ENCODE results near the gene NCR3LG1.

Gene NCR3LG1

GRCh38 chr11:17375547-17375946 lies 23.9 kb downstream of the NCR3LG1 start:
- DNase-seq: no peak

DNA sequence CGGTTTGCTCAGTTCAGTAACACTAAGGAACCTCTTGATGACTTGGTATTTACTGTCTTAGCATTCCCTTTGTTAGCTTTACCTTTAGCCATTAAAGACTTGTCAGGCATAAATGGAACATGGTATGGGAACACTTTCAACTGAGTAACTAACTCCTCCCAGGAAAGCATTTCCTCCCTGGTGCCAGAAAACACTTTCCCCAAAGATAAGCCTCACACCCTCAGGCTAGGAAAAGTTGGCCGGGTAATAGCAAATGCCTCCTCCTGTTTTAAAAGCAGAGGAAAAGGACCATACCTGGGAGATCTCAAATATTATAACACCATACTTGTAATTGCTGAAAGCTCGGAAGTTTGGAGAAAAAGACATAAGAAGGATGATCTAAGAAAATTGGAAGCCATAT lies 24.9 kb downstream of the NCR3LG1 start:
- DNase-seq: no peak

DNA sequence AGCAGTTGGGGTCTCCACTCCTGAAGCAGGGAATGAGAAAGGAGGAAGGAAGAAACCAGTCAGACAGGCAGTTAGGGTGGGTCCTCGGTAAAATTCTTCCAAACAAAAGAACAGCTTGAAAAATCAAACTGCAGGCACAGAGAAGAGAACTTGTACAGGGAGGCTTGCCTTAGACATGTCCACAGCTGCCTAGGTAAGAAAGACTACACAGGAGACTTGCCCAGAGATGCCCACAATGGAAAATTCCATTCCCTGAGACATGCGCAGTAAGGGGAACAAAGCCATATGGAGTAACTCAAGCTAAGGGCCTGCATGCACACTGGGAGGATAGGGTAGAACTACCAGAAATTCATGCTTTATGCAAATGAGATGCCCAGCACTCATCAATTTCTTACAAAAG lies 27.1 kb downstream of the NCR3LG1 start:
- no peak for DNase-seq

- no peak for DNase-seq
Measured at GRCh38 chr11:17379383-17380180, 28.0 kb downstream of the NCR3LG1 start.

- DNase-seq: no peak
Measured at GRCh38 chr11:17381156-17381555, 29.6 kb downstream of the NCR3LG1 start.

- DNase-seq: no peak
Measured at GRCh38 chr11:17382046-17382728, 30.6 kb downstream of the NCR3LG1 start.

GRCh38 chr11:17383461-17383860 lies 31.9 kb downstream of the NCR3LG1 start:
- DNase-seq: no peak

DNA sequence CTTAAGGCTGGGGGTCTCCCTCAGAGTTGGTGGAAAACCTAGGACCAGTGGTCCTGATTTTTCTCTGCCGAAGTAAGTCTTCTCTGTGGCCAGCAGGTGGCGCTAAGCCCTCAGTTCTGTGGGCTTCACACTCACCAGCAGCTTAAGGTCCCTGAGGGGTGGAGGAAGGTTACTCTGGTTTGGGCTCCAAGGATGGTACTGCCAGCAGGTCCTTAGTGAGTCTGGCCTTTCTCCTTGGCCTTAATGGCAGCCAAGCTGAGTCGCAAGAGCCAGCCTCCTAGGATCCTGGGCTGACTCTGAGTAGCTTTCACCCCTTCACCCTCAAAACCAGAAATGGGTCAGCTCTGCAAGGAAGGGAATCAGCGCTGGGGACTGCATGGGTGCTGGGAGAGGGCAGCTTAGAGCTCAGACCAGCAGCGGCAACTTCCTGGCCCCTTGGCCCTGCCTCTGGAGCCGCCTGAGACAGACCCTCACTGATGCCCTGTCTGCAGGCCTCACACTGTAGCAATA lies 32.5 kb downstream of the NCR3LG1 start:
- DNase-seq: peak; percentile 44 to 62

DNA sequence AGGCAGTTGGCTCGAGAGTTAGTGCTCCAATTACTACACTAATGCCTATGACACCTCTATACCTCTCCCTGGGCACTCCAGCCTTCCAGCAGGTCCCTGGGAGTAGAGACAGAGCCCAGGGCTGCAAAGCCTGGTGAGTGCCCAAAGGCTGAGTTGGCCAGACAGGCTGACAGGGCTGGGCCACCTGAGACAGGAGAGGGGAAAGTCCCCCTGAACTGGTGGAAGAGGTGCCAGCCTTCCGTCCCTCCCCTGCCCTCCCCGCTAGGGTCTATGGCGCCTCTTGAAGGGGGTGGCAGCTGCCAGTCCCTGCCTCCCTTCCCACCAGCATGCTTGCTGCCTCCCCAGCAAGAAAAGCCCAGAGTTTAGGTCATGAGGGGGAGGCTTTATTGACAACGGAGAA lies 33.9 kb downstream of the NCR3LG1 start:
- no peak for DNase-seq

GRCh38 chr11:17385926-17386325 lies 34.3 kb downstream of the NCR3LG1 start:
- DNase-seq: no peak

- DNase-seq: peak in 1 of 2 experiments; percentile 21
Measured at GRCh38 chr11:17386331-17387084, 34.9 kb downstream of the NCR3LG1 start.

- no peak for DNase-seq
Measured at GRCh38 chr11:17387254-17387653, 35.7 kb downstream of the NCR3LG1 start.

DNA sequence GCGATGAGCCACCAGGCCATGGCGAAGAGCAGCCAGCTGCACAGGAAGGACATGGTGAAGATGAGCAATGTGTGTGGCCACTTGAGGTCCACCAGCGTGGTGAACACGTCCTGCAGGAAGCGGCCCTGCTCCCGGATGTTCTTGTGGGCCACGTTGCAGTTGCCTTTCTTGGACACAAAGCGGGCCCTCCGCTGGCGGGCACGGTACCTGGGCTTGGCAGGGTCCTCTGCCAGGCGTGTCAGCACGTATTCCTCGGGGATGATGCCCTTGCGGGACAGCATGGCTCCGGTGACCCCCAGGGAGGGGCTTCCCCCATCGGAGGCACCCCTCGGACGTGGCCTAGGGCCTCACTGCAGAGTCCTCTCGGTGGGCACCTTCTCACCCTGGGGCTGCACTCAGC lies 36.2 kb downstream of the NCR3LG1 start:
- DNase-seq: no peak

DNA sequence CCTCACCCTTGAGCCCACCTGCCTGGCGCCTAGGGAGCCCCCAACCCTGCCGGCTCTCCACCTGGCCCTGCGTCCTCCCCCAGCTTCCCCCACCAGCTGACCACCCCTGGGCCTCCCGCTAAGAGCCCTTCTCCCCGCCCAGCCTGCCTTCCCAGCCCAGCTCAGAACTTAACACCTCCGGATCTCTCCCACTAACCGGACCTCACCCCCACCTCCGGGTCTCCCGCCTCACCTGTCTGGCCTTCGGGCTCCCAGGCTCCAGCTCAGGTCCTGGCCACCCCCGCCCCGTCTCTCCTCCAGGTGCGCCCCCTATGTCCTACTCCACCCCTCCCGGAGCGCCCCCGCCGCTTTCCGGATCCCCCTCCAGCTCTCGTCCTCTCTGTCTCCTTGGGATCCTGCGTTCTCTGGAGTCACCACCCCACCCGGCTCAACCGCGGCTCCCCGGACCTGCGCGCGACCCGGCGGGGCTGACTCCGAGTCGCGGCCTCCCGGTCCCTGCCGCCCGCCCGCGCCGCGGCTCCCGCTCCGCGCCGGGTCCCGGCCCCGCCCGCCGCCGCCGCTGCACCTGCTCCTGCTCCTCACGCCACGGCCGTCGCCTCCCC lies 37.1 kb downstream of the NCR3LG1 start, which contains the start of gene KCNJ11:
KCNJ11 (minus strand) TSS at position 51 of the 602 bp plus-strand sequence. CDS start 568 bp downstream, outside the sequence.
- no peak for DNase-seq

DNA sequence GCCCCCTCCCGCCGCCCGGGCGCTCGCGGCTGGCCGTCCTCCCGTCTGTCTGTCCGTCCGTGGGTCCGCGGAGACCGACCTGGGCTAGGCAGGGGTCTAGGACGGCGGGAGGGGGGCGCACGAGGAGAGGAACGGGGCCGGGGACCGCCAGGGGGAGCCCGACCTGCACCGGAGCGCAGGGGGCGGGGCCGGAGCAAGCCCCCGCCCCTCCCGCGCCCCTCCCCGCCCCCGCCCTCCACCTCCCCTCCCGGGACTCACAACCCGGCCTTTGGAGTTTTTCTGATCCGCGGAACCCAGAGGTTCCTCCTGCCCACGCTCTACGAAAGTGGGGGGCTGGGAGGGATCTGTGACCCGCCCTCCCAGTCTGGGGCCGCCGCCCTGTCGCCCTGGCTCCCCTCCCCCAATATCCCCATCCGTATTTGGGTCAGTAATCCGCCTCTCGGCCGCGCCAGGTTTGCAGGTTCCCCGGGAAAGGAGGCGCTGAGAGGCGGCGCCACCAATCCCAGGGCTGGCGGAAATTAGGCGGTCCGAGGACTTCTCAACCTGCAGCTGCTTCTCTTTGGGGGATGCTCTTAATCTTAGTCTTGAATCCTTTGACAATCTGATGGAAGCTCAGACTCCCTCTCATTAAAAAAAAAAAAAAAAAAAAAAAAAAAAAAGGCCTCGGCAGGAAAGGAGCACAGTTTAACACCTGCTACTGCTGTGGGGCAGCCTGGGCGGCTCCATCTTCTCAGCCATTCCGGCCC lies 37.8 kb downstream of the NCR3LG1 start:
- DNase-seq: peak; percentile 14 to 59

DNA sequence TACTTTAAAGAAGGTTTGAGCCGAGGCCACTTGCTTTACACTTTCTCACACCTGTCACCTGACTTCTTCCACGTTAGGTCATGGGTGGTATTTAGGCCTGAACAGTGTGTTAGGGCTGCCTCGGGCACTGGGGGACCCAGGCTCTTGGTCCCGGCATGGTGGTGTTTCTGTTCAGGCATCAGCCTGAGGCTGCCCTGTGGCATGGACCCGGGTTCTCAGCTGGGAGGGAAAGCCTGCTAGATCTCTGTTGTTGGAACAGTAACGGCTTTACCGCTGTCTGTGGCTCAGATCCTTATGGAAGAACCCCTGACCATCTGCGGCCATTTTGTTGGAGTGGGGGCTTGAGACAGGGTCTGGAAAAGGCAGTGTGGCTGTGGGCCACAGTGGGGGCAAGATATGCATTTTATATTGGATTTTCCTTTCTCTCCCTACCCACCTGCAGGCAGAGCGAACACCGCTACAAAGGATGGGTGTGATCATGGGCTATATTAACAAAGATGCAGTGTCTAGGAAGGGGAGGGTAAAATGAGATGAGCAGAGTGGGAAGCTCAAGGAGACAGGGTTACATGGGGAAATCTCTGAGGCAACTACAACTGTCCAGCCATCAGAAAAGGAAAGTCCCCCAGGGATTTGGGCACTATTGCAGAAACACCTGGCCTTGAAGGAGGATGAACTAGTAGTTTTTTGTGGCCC lies 38.5 kb downstream of the NCR3LG1 start:
- no peak for DNase-seq

DNA sequence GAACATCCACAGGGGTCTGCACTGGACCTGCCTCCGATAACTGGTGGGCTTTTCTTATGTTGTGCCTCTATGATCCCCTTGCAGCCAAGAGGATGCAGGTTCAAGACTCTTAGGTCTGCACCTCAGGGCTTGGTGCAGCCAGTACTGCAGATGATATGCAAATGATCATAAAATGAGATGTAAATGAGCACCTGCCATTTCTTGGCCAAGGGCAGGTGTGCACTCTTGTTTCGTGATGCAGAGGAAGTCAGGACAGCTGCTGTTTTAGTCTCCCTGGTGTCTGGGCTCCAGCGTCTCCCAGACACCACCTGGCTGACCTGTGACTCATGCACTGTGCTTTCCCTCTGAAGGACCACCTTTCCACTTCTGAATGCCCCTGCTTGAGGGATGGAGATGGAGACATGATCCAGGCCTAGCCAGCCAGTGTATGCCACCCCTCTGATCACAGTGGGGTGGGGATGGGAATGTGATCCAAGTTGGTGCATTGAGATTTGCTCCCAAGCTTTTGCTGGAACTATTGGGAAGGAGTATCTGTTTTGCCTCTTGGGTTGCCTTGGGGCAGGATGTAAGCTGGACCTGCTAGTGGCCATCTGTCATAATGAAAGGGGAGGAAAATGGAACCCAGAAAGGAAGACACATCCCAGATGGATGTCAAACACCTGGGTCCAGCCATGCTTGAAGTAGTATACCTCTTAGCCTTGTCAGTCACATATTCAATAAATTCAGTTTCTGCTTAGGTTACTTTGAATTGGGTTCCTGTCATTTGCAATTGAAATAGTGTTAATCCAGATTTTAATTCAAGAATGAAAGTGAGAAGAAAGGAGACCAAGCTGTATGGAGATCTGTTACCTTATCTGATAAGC lies 40.1 kb downstream of the NCR3LG1 start:
- peak; percentile 23 to 69 for DNase-seq

GRCh38 chr11:17392872-17393271 lies 41.3 kb downstream of the NCR3LG1 start:
- DNase-seq: no peak

GRCh38 chr11:17393472-17393871 lies 41.9 kb downstream of the NCR3LG1 start:
- no peak for DNase-seq

GRCh38 chr11:17394743-17395390 lies 43.3 kb downstream of the NCR3LG1 start:
- DNase-seq: no peak
